ENCODE results near the gene DENND5A.

DNA sequence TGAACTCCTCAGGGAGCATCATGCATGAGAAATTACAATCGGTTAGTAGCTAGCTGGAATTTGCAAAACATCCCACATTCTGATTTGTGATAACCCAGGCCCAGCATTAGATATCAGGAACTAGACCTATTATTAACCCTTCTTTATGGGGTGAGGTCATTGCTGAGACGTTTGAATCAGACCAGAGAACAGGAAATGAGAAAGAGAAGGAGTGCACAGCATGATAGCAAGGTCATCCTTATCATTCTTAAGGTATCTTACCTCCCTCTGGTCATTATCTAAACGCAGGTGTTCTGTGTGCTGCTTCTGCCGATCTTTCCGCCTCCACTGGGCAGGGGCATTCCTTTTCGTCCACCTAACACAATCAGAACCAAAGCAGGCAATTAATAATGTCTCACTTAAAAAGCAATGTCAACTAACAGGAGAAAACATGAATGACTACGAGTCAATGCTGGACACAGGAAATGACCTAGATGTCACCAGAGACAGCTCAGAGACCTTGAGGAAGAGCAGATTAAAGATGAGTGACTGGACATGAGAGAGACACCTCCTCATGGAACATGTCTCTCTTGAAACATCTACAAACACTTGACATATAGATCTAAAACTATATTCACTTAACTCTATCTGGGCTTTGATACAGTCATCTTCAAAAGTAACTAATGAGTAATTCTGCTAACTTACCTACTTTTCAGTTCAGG, 95.4 kb downstream of the DENND5A start:
- TF ChIP-seq POLR2A (IDR thresholded peaks at IDR 0.05), result no peak
- TF ChIP-seq POLR2AphosphoS5 (IDR thresholded peaks at IDR 0.05), result no peak
- TF ChIP-seq, protein P1, sequence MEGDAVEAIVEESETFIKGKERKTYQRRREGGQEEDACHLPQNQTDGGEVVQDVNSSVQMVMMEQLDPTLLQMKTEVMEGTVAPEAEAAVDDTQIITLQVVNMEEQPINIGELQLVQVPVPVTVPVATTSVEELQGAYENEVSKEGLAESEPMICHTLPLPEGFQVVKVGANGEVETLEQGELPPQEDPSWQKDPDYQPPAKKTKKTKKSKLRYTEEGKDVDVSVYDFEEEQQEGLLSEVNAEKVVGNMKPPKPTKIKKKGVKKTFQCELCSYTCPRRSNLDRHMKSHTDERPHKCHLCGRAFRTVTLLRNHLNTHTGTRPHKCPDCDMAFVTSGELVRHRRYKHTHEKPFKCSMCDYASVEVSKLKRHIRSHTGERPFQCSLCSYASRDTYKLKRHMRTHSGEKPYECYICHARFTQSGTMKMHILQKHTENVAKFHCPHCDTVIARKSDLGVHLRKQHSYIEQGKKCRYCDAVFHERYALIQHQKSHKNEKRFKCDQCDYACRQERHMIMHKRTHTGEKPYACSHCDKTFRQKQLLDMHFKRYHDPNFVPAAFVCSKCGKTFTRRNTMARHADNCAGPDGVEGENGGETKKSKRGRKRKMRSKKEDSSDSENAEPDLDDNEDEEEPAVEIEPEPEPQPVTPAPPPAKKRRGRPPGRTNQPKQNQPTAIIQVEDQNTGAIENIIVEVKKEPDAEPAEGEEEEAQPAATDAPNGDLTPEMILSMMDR (IDR thresholded peaks at IDR 0.05), result no peak
- no peak for TF ChIP-seq EP300 (IDR thresholded peaks at IDR 0.05)
